Upper lobe of right lung (tissue), 1 donor: ENCODE results near the gene MIPEP. TPM values are rescaled to one million over a fixed set of nuclear protein-coding genes. Genes with fewer than 3 reads are reported as not detected.

Source experiments
- ATAC-seq: fragments of 200-7000 bp; cut with Tn5 transposase; one replicate; pipeline ENCODE4 v1.9.1; 2020; ENCODE audit warnings: mild to moderate bottlenecking, moderate library complexity
- DNase-seq: peaks from one replicate; pipeline ENCODE4 v3.0.0-alpha.2; 2020
- H3K27ac ChIP-seq: fragments of 200-600 bp; one replicate; pipeline ENCODE4 v1.8.0; 2022
- H3K27me3 ChIP-seq: fragments of 200-600 bp; one replicate; pipeline ENCODE4 v1.8.0; 2022; ENCODE audit warnings: mild to moderate bottlenecking
- H3K36me3 ChIP-seq: fragments of 200-600 bp; one replicate; pipeline ENCODE4 v1.8.0; 2022
- H3K4me1 ChIP-seq: fragments of 200-600 bp; one replicate; pipeline ENCODE4 v1.8.0; 2022
- H3K4me3 ChIP-seq: fragments of 200-600 bp; one replicate; pipeline ENCODE4 v1.8.0; 2022; ENCODE audit warnings: mild to moderate bottlenecking
- H3K9me3 ChIP-seq: fragments of 200-600 bp; one replicate; pipeline ENCODE4 v1.8.0; 2022
- intact Hi-C: fragments of 100-400 bp; cut with DNase I; formaldehyde crosslinking; loops from one replicate; pipeline ENCODE4 v1.11.0; 2022
- total RNA-seq: library from RNA; stranded (reverse); fragmentation: NEBNext Ultra II Directional; extraction: Animal tissue kit (Norgen Biotek cat#: 25700); gene quantifications from one replicate; pipeline ENCODE4 v1.2.1, GENCODE V29; 2021
- TF ChIP-seq, protein P1 (sequence below): fragments of 200-600 bp; IDR thresholded peaks from one replicate; pipeline ENCODE4 v1.8.0; 2022; ENCODE audit warnings: antibody characterized with exemption
- donor health status: DM: no; HTN: yes; CAD: no; lungs with severe emphysema.

The MIPEP gene
- total RNA-seq, 1 donor from 2014 or later, result 13.3 TPM

DNA sequence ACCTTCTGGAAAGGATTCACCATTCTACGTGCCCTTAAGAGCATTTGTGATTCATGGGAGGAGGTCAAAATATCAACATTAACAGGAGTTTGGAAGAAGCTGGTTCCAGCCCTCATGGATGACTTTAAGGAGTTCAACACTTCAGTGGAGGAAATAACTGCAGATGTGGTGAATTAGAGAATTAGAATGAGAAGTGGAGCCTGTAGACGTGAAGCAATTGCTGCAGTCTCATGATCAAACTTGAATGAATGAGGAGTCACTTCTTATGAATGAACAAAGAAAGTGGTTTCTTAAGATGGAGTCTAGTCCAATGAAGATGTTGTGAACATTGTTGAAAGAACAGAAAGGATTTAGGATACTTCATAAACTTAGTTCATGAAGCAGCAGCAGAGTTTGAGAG is 189.9 kb downstream of the MIPEP start:
- H3K4me3 ChIP-seq, result no peak overlapping the region
- intact Hi-C loops, result no loop called here
- peaks cover 23% of the 10 kb centered on the region for H3K4me1 ChIP-seq
- ATAC-seq (no peak), DNase-seq (no peak)
- no peaks in the 10 kb centered on the region for H3K27me3 ChIP-seq
- no peak overlapping the region for H3K27ac ChIP-seq
- TF ChIP-seq, protein P1, sequence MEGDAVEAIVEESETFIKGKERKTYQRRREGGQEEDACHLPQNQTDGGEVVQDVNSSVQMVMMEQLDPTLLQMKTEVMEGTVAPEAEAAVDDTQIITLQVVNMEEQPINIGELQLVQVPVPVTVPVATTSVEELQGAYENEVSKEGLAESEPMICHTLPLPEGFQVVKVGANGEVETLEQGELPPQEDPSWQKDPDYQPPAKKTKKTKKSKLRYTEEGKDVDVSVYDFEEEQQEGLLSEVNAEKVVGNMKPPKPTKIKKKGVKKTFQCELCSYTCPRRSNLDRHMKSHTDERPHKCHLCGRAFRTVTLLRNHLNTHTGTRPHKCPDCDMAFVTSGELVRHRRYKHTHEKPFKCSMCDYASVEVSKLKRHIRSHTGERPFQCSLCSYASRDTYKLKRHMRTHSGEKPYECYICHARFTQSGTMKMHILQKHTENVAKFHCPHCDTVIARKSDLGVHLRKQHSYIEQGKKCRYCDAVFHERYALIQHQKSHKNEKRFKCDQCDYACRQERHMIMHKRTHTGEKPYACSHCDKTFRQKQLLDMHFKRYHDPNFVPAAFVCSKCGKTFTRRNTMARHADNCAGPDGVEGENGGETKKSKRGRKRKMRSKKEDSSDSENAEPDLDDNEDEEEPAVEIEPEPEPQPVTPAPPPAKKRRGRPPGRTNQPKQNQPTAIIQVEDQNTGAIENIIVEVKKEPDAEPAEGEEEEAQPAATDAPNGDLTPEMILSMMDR, result no peak
- no peaks in the 10 kb centered on the region for H3K36me3 ChIP-seq
- no peaks in the 10 kb centered on the region for H3K9me3 ChIP-seq

DNA sequence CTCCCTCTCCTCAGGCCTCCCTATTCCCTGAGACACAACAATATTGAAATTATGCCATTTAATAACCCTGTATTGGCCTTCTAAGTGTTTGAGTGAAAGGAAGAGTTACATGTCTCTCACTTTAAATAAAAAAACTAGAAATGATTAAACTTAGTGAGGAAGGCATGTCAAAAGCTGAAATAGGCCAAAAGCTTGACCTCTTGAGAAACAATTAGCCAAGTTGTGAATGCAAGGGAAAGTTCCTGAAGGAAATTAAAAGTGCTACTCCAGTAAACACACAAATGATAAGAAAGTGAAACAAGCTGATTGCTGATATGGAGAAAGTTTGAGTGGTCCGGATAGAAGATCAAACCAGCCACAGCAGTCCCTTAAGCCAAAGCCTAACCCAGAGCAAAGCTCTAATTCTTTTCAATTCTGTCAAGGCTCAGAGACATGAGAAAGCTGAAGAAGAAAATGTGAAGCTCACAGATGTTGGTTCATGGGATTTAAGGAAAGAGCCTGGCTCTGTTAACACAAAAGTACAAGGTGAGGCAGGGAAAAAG is 191.4 kb downstream of the MIPEP start:
- intact Hi-C loops, result no loop called here
- peak overlapping the region; percentile 27 for H3K27ac ChIP-seq
- no peak for ATAC-seq

DNA sequence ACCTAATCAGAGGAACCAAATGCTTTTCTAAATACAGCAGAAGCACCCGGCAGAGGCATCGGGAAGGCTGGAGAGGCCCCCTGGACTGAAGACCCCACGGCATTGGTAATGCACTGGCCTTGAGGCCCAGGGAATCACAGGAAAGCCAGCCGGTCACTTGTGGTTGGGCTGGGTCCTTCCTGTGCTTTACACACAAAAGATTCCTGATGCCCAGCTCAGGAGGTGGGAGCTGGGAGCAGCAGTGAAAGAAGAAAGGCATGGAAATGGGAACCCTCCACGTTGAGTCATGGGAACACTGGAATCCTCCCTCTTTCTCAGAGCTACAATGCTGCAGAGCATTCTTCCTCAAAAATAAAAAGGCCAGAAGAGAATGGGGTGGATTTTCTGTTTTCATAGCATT is 192.6 kb downstream of the MIPEP start:
- TF ChIP-seq, protein P1, result no peak
- Histone ChIP-seq H3K27me3 (no peaks in the 10 kb centered on the region), H3K36me3 (no peaks in the 10 kb centered on the region), H3K4me3 (no peak overlapping the region), H3K4me1 (peaks cover 16% of the 10 kb centered on the region), H3K27ac (no peak overlapping the region), H3K9me3 (no peaks in the 10 kb centered on the region)
- no peak for ATAC-seq
- no peak for DNase-seq
- intact Hi-C loops, result no loop called here

More for the DNA sequence above, 191.4 kb downstream of the MIPEP start:
- no peak for DNase-seq
- H3K4me1 ChIP-seq, result peaks cover 23% of the 10 kb centered on the region
- no peak overlapping the region for H3K4me3 ChIP-seq
- TF ChIP-seq, protein P1, result no peak
- H3K36me3 ChIP-seq, result no peaks in the 10 kb centered on the region
- no peaks in the 10 kb centered on the region for H3K27me3 ChIP-seq
- no peaks in the 10 kb centered on the region for H3K9me3 ChIP-seq

DNA sequence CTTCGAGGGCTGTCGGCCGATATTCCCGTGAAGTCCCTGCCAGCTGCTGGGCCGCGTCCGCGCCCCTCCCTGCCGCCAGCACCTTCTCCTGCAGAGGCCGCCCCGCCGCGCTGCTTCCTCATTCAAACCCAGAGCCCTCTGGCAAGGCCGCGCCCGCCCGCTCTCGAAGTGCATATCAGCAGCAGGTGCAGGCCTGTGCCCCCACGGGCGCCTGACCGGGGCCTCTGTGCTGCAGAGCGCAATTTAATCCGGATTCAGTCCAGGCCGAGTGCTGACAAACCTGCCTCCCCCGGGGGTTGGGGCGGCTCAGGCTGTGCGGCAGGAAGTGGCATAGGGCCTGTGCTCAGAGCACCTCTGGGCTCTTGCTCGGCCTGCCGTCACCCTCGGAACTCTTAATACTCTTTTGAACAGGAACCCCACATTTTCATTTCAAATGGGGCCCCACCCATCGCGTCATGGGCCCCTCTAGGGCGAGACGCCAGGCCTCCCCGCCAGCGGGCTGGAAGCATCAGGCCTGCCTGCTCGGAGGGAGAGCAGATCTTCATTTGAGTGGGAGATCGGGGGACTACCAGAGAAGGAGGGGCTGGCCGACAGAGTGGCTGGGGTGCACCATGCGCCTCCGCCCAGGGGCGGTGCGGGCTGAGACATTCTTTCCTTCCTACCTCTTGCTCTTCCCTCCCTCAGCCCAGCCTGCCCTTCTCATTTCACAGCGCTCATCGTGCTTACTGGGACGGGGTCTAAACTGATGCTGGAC is 193.3 kb downstream of the MIPEP start:
- Histone ChIP-seq H3K4me1 (peaks cover 16% of the 10 kb centered on the region), H3K36me3 (no peaks in the 10 kb centered on the region), H3K4me3 (peak overlapping the region; percentile 3), H3K9me3 (no peaks in the 10 kb centered on the region), H3K27me3 (no peaks in the 10 kb centered on the region), H3K27ac (no peak overlapping the region)
- DNase-seq (peak; percentile 73), ATAC-seq (peak; percentile 62)
- intact Hi-C loops, result no loop called here
- TF ChIP-seq, protein P1, result no peak

DNA sequence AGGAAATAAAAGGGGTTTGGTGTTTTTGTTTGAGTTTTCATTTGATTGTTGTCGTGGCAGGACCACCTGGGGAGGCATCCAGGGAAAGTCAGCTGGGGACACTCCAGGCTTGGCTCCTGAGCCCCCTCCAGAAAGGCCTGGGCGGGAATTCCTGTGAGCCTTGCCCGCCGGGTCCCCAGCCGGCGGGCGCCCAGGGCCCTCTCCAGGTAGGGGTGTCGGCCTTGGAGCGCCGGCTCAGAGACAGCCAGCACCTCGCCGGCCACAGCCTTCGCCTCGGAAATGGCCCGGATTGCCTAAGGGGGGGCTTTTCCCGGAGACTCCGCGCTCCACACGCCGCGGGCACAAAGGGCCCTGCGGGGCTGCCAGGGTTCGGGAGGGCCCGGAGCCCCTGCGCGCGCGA is 194.0 kb downstream of the MIPEP start:
- intact Hi-C loops, result no loop called here
- Histone ChIP-seq H3K4me3 (no peak overlapping the region), H3K9me3 (no peaks in the 10 kb centered on the region), H3K27ac (no peak overlapping the region), H3K27me3 (no peaks in the 10 kb centered on the region), H3K36me3 (no peaks in the 10 kb centered on the region), H3K4me1 (peaks cover 16% of the 10 kb centered on the region)
- DNase-seq, result no peak
- no peak for ATAC-seq
- TF ChIP-seq, protein P1, result no peak
